ENCODE data around the gene ARHGAP26. TPM values are rescaled to one million over a fixed set of nuclear protein-coding genes. Genes with fewer than 3 reads are reported as not detected.

ARHGAP26 gene
- total RNA-seq, 2 donors from 2014 or later: 27.5 to 80.7 TPM

DNA sequence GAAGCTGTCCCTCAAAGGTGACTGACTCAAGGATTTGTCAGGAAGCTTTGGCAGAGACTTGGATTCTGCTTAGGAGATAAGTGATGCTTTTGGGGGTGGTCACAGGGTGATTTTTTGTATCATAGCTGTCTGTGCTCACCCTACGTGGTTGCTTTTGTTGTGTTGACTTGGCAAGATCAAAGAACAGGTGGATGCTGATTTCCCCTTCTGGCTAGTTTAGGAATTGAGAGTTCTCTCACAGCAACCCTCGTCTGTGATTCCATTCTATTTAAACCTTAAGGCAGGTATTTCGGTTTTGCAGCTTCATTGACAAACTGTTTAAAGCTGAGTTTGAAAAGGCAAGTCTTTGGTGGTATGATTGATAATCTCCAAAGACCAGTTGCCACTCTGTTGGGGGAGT is 27.2 kb downstream of the ARHGAP26 start:
- Histone ChIP-seq H3K36me3 (no peaks in the 10 kb centered on the region), H3K9me3 (no peaks in the 10 kb centered on the region), H3K4me3 (no peak overlapping the region), H3K4me1 (ENCODE audit: control insufficient read depth in 1 of 2, low read depth in 2 of 2) (peaks cover 11 to 28% of the 10 kb centered on the region in 2 donors), H3K27me3 (replicated peaks; ENCODE audit: insufficient read depth) (no peaks in the 10 kb centered on the region), H3K27ac (no peak overlapping the region)
- no peak for DNase-seq (ENCODE audit: low spot score)
- TF ChIP-seq, protein P1, sequence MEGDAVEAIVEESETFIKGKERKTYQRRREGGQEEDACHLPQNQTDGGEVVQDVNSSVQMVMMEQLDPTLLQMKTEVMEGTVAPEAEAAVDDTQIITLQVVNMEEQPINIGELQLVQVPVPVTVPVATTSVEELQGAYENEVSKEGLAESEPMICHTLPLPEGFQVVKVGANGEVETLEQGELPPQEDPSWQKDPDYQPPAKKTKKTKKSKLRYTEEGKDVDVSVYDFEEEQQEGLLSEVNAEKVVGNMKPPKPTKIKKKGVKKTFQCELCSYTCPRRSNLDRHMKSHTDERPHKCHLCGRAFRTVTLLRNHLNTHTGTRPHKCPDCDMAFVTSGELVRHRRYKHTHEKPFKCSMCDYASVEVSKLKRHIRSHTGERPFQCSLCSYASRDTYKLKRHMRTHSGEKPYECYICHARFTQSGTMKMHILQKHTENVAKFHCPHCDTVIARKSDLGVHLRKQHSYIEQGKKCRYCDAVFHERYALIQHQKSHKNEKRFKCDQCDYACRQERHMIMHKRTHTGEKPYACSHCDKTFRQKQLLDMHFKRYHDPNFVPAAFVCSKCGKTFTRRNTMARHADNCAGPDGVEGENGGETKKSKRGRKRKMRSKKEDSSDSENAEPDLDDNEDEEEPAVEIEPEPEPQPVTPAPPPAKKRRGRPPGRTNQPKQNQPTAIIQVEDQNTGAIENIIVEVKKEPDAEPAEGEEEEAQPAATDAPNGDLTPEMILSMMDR (IDR thresholded peaks at IDR 0.05): no peak
- no peak for ATAC-seq (ENCODE audit: insufficient number of reproducible peaks, low FRiP score, low read depth)

DNA sequence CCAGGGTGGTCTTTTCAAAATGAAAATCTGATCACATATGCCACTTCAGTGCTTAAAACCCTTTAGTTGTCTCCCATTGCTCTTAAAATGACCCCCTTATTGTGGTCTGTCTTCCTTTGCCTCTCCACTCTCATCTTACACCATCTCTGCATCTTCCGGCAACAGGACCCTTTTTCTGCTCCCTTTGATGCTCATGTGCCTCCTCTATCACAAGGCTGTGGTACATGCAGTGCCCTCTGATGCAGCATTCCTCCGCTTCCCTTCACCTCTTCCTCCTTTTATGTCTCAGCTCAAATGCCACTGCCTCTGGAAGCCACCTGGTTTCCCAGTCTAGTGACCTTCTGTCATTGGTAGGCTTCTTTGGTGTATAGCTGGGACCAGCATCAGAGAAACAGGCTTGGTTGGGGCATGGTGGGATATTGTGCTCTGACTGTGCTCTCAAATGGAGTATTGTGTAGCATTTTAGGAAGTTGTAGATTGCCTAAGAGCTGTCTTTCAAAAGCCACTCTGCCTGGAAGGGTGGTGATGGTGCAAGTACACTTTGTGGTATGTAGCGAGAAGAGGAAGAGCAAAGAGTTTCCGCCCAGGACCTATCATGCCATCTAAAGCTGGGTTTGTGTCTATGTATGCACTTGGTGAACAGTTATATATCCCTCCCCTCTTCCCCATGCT is 28.1 kb downstream of the ARHGAP26 start:
- Histone ChIP-seq H3K9me3 (no peaks in the 10 kb centered on the region), H3K36me3 (no peaks in the 10 kb centered on the region), H3K27me3 (replicated peaks; ENCODE audit: insufficient read depth) (no peaks in the 10 kb centered on the region), H3K4me1 (ENCODE audit: control insufficient read depth in 1 of 2, low read depth in 2 of 2) (peaks cover 14 to 28% of the 10 kb centered on the region in 2 donors), H3K27ac (peak overlapping the region in 1 of 2 donors; percentile 22), H3K4me3 (no peak overlapping the region)
- DNase-seq (ENCODE audit: low spot score) (no peak), ATAC-seq (ENCODE audit: insufficient number of reproducible peaks, low FRiP score, low read depth) (peak; percentile 26)
- TF ChIP-seq, protein P1 (IDR thresholded peaks at IDR 0.05): no peak

DNA sequence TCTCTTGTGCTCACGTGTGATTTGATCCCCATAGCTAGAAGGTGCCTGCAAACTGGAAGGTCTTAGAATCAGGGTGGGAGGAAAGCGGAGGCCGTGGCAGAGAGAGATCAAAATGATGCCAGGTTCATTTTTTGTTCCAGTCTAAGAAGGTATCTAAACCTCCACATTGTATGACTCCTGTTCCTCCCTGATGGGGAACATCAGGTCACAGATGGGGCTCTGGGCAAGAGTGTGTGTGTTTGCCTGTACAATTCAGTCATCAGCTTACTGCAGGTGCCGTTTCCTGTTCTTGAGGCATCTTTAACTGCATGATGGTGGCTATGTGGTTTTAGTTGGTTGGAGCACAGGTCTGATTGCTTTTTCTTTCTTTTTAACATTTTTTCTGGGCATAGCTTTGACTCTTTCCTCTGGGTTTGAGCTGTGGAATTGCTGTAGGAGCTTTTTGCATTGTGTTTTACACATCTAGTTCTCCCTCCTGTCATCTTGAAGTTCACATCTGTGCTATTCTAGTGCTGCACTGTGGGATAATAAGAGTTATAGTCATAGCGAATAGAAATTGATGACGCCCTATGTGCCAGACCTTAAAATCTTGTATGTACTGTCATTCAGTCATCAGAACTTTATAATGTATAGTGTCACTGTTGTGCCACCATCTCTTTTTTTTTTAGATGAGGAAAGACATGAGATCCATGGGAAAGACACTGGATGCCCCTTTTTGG is 30.8 kb downstream of the ARHGAP26 start:
- no peak overlapping the region for H3K27ac ChIP-seq
- H3K27me3 ChIP-seq (replicated peaks; ENCODE audit: insufficient read depth): no peaks in the 10 kb centered on the region
- ATAC-seq (ENCODE audit: insufficient number of reproducible peaks, low FRiP score, low read depth) (no peak), DNase-seq (ENCODE audit: low spot score) (no peak)
- peaks cover 3 to 15% of the 10 kb centered on the region in 2 donors for H3K4me1 ChIP-seq (ENCODE audit: control insufficient read depth in 1 of 2, low read depth in 2 of 2)
- H3K36me3 ChIP-seq: no peaks in the 10 kb centered on the region
- H3K9me3 ChIP-seq: no peaks in the 10 kb centered on the region
- TF ChIP-seq, protein P1 (IDR thresholded peaks at IDR 0.05): no peak
- no peak overlapping the region for H3K4me3 ChIP-seq

DNA sequence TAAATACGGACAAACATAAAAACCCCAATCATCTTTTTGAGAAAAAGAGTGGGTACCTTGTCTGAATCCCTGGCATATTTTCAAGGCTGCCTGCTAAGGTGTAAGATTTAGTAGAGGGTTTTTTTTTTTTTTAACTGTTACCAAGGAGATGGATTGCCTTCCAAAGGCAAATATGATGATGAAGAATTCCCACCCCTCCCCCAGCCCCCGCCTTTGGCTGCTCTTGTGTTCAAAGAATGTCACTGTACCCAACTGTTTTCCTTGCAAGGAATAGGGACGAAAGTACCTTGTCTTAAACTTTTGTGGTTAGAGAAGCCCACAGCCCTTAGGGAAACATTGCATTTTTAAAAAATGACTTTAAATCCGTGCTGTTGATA is 31.3 kb downstream of the ARHGAP26 start:
- DNase-seq (ENCODE audit: low spot score): no peak
- Histone ChIP-seq H3K4me1 (ENCODE audit: control insufficient read depth in 1 of 2, low read depth in 2 of 2) (peaks cover 5 to 19% of the 10 kb centered on the region in 2 donors), H3K36me3 (no peaks in the 10 kb centered on the region), H3K9me3 (no peaks in the 10 kb centered on the region), H3K4me3 (no peak overlapping the region), H3K27me3 (replicated peaks; ENCODE audit: insufficient read depth) (no peaks in the 10 kb centered on the region), H3K27ac (no peak overlapping the region)
- ATAC-seq (ENCODE audit: insufficient number of reproducible peaks, low FRiP score, low read depth): no peak
- TF ChIP-seq, protein P1 (IDR thresholded peaks at IDR 0.05): no peak

DNA sequence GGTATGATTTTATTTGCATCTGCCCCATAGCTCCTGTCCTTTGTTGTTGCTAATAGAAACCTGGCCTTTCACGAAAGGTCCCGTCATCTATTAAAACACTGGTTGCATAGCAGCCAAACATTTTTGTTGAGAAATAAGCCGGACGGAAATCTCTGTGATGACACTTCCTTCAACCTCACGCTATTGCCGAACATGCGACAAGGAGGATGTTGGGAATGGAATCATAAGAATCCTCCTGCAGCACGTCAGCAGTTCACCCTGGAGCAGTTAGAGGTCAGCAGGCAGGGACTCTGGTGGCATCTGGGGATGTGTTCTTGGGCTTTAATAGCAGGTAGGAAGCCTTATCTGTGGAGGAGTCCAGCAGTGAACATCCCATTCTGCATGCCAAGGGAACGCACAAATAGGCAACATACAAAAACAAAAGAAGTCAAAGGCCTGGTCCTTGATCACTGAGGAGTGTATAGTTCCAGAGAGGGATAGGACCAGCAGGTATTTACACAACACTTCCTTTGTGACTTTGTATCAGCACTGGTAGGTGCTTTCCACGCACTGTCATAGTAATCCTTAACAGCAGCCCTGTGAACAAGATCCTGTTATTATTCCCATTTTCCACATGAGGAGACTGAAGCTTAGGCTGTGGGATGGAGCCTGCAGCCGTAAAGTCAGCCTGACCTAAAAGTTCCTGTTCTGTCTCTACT is 33.4 kb downstream of the ARHGAP26 start:
- no peak for DNase-seq (ENCODE audit: low spot score)
- Histone ChIP-seq H3K36me3 (no peaks in the 10 kb centered on the region), H3K9me3 (no peaks in the 10 kb centered on the region), H3K27ac (peak overlapping the region in 1 of 2 donors; percentile 10), H3K27me3 (replicated peaks; ENCODE audit: insufficient read depth) (no peaks in the 10 kb centered on the region), H3K4me3 (no peak overlapping the region), H3K4me1 (ENCODE audit: control insufficient read depth in 1 of 2, low read depth in 2 of 2) (peaks cover 13 to 33% of the 10 kb centered on the region in 2 donors)
- ATAC-seq (ENCODE audit: insufficient number of reproducible peaks, low FRiP score, low read depth): no peak
- TF ChIP-seq, protein P1 (IDR thresholded peaks at IDR 0.05): no peak

Data from thoracic aorta (tissue), 2 donors.